Nucleus accumbens (tissue), 56 donors: ENCODE results near the gene DENR.
A peak's percentile ranks its signal among the peaks of the same experiment; 100 is the strongest.
"Not testable (repeated sequence)": the region's sequence is repeated elsewhere in the genome, so short reads cannot be mapped to it uniquely, and the experiment has no call there.

Source experiments
- DNase-seq, 56 donors: peaks; one replicate each; lab custom pipeline; 2025; lab: John Stamatoyannopoulos, UW

DENR gene

GRCh38 chr12:122738571-122738970 is 14.1 kb upstream of the DENR start:
- no peak for DNase-seq

GRCh38 chr12:122740351-122740750 is 12.3 kb upstream of the DENR start:
- DNase-seq, result no peak

GRCh38 chr12:122743895-122744525 is 8.6 kb upstream of the DENR start:
- DNase-seq, result peak in 2 of 56 donors; percentile 3 to 20

GRCh38 chr12:122747224-122748135 is 5.1 kb upstream of the DENR start:
- no peak for DNase-seq

- no peak for DNase-seq
These were observed 2.9 kb upstream of the DENR start for GRCh38 chr12:122749569-122750332.

GRCh38 chr12:122750781-122751515 is 1.7 kb upstream of the DENR start:
- DNase-seq, result not testable (repeated sequence)

GRCh38 chr12:122753319-122753650 is 661 bp downstream of the DENR start:
- no peak for DNase-seq

- DNase-seq, result no peak
These were observed 2.2 kb downstream of the DENR start for GRCh38 chr12:122754790-122755189.

GRCh38 chr12:122757568-122757967 is 4.9 kb downstream of the DENR start:
- no peak for DNase-seq

GRCh38 chr12:122785503-122785902 is 32.9 kb downstream of the DENR start:
- DNase-seq, result no peak

- DNase-seq, result no peak
These were observed 35.8 kb downstream of the DENR start for GRCh38 chr12:122788387-122788786.

GRCh38 chr12:122789637-122790036 is 37.0 kb downstream of the DENR start:
- DNase-seq, result no peak

- DNase-seq, result no peak
These were observed 37.9 kb downstream of the DENR start for GRCh38 chr12:122790393-122791075.

- DNase-seq, result peak in 16 of 56 donors; percentile 2 to 37 (median 5)
These were observed 41.1 kb downstream of the DENR start for GRCh38 chr12:122793685-122794106.

GRCh38 chr12:122795807-122796206 is 43.2 kb downstream of the DENR start:
- no peak for DNase-seq

- DNase-seq, result no peak
These were observed 47.1 kb downstream of the DENR start for GRCh38 chr12:122799641-122800243.

- DNase-seq, result no peak
These were observed 51.3 kb downstream of the DENR start for GRCh38 chr12:122803937-122804336.

GRCh38 chr12:122804957-122805356 is 52.3 kb downstream of the DENR start:
- DNase-seq, result not testable (repeated sequence)

GRCh38 chr12:122807651-122808050 is 55.0 kb downstream of the DENR start:
- DNase-seq, result no peak
